Naive thymus-derived CD4-positive, alpha-beta T cell (primary cell): ENCODE data around the gene KCNJ12. TPM values are rescaled to one million over a fixed set of nuclear protein-coding genes. Genes with fewer than 3 reads are reported as not detected.

Experiments used
- ATAC-seq: fragments of 150-1000 bp; cut with Tn5 transposase; 2 replicates; pipeline ENCODE4 v1.10.0; 2021; ENCODE audit warnings: mild to moderate bottlenecking, moderate library complexity
- CTCF ChIA-PET: fragments of 350-600 bp; sonication (Branson Sonifier 250); formaldehyde crosslinking; loops from one replicate; lab custom pipeline; 2021; ENCODE audit warnings: antibody characterized with exemption; lab: Charles Lee
- POLR2A ChIA-PET: fragments of 350-600 bp; sonication (Branson Sonifier 250); formaldehyde crosslinking; loops from one replicate; lab custom pipeline; 2021; ENCODE audit warnings: antibody characterized with exemption, inconsistent platforms; lab: Charles Lee
- DNase-seq, 9 donors: peaks; one replicate each; pipeline versions ENCODE4 v3.0.0 to v3.0.0-alpha.2; 2020 to 2022; ENCODE audit warnings: mixed read lengths in 1 of 9
- H3K27ac ChIP-seq: one replicate; pipeline ENCODE4 v1.7.0; 2013; ENCODE audit warnings: mild to moderate bottlenecking, low read depth, low read length, moderate library complexity
- H3K27me3 ChIP-seq, 2 donors: one replicate each; pipeline ENCODE4 v1.7.0; 2013; ENCODE audit warnings: low read length in 2 of 2, mild to moderate bottlenecking in 2 of 2, moderate library complexity in 2 of 2; ENCODE audit not compliant: control insufficient read depth in 2 of 2, insufficient read depth in 2 of 2
- H3K36me3 ChIP-seq, 3 experiments: 1 replicate in 2 of 3; 2 replicates in 1 of 3; pipeline ENCODE4 v1.7.0; 2013; ENCODE audit warnings: low read length in 3 of 3, mild to moderate bottlenecking in 3 of 3, moderate library complexity in 1 of 3; ENCODE audit not compliant: insufficient read depth in 3 of 3, control insufficient read depth in 2 of 3
- H3K4me1 ChIP-seq, 2 donors: one replicate each; pipeline ENCODE4 v1.7.0; 2013; ENCODE audit warnings: low read length in 2 of 2, mild to moderate bottlenecking in 2 of 2, moderate library complexity in 1 of 2; ENCODE audit not compliant: control insufficient read depth in 2 of 2, insufficient read depth in 2 of 2
- H3K4me3 ChIP-seq: 2 replicates; pipeline ENCODE4 v1.7.0; 2013; ENCODE audit warnings: mild to moderate bottlenecking, low read length
- H3K9me3 ChIP-seq, 3 experiments: 1 replicate in 2 of 3; 2 replicates in 1 of 3; pipeline ENCODE4 v1.7.0; 2013; ENCODE audit warnings: low read length in 3 of 3; ENCODE audit not compliant: control insufficient read depth in 2 of 3
- H3K27ac Mint-ChIP-seq, 9 donors: one replicate each; pipeline ENCODE4 v1.8.0; 2020 to 2022; ENCODE audit warnings: mixed read lengths in 9 of 9, mild to moderate bottlenecking in 8 of 9, moderate library complexity in 5 of 9, inconsistent platforms in 2 of 9
- H3K27me3 Mint-ChIP-seq, 5 donors: one replicate each; pipeline ENCODE4 v1.8.0; 2021 to 2022; ENCODE audit warnings: mixed read lengths in 5 of 5, mild to moderate bottlenecking in 1 of 5
- H3K36me3 Mint-ChIP-seq, 5 donors: one replicate each; pipeline ENCODE4 v1.8.0; 2020 to 2022; ENCODE audit warnings: mixed read lengths in 5 of 5, mild to moderate bottlenecking in 3 of 5, inconsistent platforms in 1 of 5
- H3K4me1 Mint-ChIP-seq, 7 donors: one replicate each; pipeline ENCODE4 v1.8.0; 2020 to 2022; ENCODE audit warnings: mixed read lengths in 7 of 7, mild to moderate bottlenecking in 3 of 7, inconsistent platforms in 1 of 7
- H3K4me3 Mint-ChIP-seq, 10 donors: one replicate each; pipeline ENCODE4 v1.8.0; 2020 to 2022; ENCODE audit warnings: mild to moderate bottlenecking in 10 of 10, mixed read lengths in 10 of 10, moderate library complexity in 6 of 10, inconsistent platforms in 2 of 10
- H3K9me3 Mint-ChIP-seq, 11 donors: one replicate each; pipeline ENCODE4 v1.8.0; 2020 to 2022; ENCODE audit warnings: mixed read lengths in 11 of 11, mild to moderate bottlenecking in 4 of 11, inconsistent platforms in 1 of 11, moderate library complexity in 1 of 11
- intact Hi-C, 2 donors: fragments of 100-400 bp; cut with micrococcal nuclease; formaldehyde crosslinking; loops; one replicate each; pipeline ENCODE4 v1.15.1; 2023
- polyA plus RNA-seq, 2 donors: library from polyadenylated mRNA; unstranded; fragments of 300-500 nt; fragmentation: Illumina TruSeq; gene quantifications; one replicate each; pipeline ENCODE4 v1.2.3, GENCODE V29; 2021
- total RNA-seq, 6 experiments: library from RNA in 5 of 6; stranded (reverse) in 5 of 6; gene quantifications; 1 replicate in 5 of 6; 2 replicates in 1 of 6; pipeline ENCODE4 v1.2.3 and lab custom pipeline; 2021 to 2026

KCNJ12 gene
- total and polyA plus RNA-seq, 7 experiments from 2014 or later = 0.19 to 0.24 TPM; not detected in 5

DNA sequence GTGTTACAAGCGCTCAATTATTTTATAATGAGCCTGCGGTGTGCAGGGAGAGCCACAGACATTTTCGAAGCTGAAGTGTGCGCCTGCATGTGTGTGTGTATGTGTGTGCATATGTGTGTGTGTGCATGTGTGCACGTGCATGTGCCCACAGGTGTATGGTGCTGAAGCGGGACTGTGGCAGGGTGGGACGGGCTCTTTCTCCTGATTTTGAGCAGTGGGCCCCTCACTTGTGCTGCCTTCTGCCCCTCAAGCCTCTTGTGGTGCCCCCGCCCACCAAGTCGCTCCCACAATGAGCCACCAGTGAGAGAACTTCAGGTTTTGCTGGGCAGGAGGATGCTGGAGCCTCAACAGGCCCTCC is 16.7 kb upstream of the KCNJ12 start:
- intact Hi-C loops = no loop called here
- ChIA-PET CTCF (interaction anchor here (0.6 kb wide), 1 partner anchor 9 kb away, joined by 6 read pairs; no protein-coding TSS in a partner anchor), POLR2A (no interaction called here)
- ATAC-seq = no peak
- Mint-ChIP-seq H3K27me3 (no peaks in the 10 kb centered on the region), H3K4me1 (peaks cover 0 to 2% (median 0%) of the 10 kb centered on the region in 7 donors), H3K4me3 (no peak overlapping the region), H3K27ac (no peak overlapping the region), H3K36me3 (no peaks in the 10 kb centered on the region), H3K9me3 (no peaks in the 10 kb centered on the region)
- DNase-seq = no peak
- H3K4me1 ChIP-seq = no peaks in the 10 kb centered on the region
- no peak overlapping the region for H3K27ac ChIP-seq
- H3K4me3 ChIP-seq = no peak overlapping the region
- no peaks in the 10 kb centered on the region for H3K36me3 ChIP-seq
- no peaks in the 10 kb centered on the region for H3K27me3 ChIP-seq
- H3K9me3 ChIP-seq = no peaks in the 10 kb centered on the region

DNA sequence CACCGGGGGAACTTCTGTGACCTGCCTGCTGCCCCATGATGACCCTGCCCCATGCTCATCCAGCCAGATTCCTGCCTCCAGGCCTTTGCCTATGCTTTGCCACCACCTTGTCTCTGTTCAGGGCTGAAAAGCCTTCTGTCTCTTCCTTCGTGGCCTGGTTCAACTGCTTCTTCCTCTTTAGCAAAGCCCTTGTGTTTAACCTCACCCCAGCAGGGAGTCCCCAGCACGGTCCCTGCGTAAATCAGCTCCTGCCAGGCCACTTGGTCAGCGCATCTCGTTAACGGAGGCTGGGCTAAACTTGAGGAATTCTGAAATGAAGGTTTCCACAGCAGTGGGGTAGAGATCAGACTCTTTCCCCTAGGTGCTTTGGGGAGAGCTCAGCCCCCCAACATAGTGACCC is 16.1 kb upstream of the KCNJ12 start:
- no peaks in the 10 kb centered on the region for H3K36me3 Mint-ChIP-seq
- no peaks in the 10 kb centered on the region for H3K27me3 Mint-ChIP-seq
- Histone ChIP-seq H3K36me3 (no peaks in the 10 kb centered on the region), H3K27me3 (no peaks in the 10 kb centered on the region), H3K27ac (no peak overlapping the region), H3K9me3 (no peaks in the 10 kb centered on the region), H3K4me3 (no peak overlapping the region), H3K4me1 (no peaks in the 10 kb centered on the region)
- H3K4me3 Mint-ChIP-seq = no peak overlapping the region
- intact Hi-C loops = no loop called here
- ChIA-PET CTCF (interaction anchor here (0.6 kb wide), 1 partner anchor 9 kb away, joined by 6 read pairs; no protein-coding TSS in a partner anchor), POLR2A (interaction anchor here (0.6 kb wide), 1 partner anchor 1830 kb away, joined by 3 read pairs; no protein-coding TSS in a partner anchor)
- H3K9me3 Mint-ChIP-seq = no peaks in the 10 kb centered on the region
- ATAC-seq (no peak), DNase-seq (no peak)
- peaks cover 0 to 2% (median 0%) of the 10 kb centered on the region in 7 donors for H3K4me1 Mint-ChIP-seq
- H3K27ac Mint-ChIP-seq = peak overlapping the region in 1 of 9 donors; percentile 25

DNA sequence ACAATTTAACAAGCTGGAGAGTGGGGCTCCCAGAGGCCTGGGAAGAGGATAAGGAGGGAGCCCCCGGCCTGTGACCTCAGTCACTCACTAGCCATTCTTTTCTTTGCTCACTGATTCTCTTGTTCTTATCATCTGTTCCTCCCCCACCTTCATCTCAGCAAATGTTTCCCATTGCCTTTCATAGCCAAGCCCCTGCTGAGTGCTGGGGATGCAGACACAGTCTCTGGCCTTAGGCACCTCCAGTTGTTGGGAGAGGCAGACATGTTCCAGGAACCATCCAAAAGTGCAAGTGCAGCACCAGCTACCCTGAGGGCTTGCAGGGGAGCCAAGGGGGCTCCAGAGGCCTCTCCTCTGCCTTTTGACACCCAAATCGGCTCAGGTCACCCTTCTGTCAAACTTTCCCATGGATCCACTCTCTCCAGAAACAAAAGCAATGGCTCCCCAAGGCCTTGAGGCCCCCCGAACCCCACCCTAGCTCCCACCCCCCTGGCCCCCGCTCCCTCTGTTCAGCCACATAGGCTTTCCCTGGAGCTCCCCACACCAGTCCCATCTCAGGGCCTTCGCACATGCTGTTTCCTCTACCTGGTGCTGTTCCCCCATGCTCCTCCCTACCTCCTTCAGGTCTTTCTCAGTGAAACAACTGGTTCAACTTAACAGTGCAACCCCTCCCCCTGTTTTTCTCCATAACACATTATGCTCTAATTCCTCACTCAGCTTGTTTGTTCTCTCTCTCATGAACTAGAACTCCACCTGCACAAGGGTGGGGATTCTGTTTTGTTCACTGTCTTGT is 14.9 kb upstream of the KCNJ12 start:
- H3K27ac Mint-ChIP-seq = no peak overlapping the region
- Histone ChIP-seq H3K4me1 (no peaks in the 10 kb centered on the region), H3K27ac (no peak overlapping the region), H3K4me3 (no peak overlapping the region), H3K27me3 (no peaks in the 10 kb centered on the region), H3K36me3 (no peaks in the 10 kb centered on the region), H3K9me3 (no peaks in the 10 kb centered on the region)
- no peaks in the 10 kb centered on the region for H3K9me3 Mint-ChIP-seq
- CTCF ChIA-PET = no interaction called here
- intact Hi-C loops = no loop called here
- H3K4me1 Mint-ChIP-seq = peaks cover 0 to 2% (median 0%) of the 10 kb centered on the region in 7 donors
- no peaks in the 10 kb centered on the region for H3K27me3 Mint-ChIP-seq
- DNase-seq (no peak), ATAC-seq (no peak)
- POLR2A ChIA-PET = no interaction called here
- no peak overlapping the region for H3K4me3 Mint-ChIP-seq
- no peaks in the 10 kb centered on the region for H3K36me3 Mint-ChIP-seq

DNA sequence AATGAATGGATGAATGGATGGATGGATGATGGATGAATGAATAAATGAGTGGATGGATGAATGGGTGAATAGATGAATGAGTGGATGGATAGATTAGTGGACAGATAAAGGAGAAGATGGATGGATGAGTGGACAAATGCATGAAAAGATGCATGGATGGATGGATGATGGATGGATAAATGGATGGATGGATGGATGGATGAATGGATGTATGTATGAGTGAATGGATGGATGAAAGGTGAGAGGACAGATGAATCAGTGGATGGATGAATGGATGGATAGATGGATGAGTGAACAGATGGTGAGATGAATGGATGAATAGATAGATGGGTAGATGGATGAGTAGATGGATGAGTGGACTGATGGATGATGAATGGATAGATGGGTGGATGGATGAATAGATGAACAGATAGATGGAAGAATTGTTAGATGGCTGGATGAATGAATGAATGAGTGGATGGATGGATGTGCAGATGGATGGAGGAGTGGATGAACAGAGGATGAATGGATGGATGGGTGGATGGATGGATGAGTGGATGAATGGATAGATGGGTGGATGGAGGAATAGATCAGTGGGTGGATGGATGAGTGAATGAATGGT is 13.7 kb upstream of the KCNJ12 start:
- ATAC-seq (no peak), DNase-seq (no peak)
- H3K4me3 ChIP-seq = no peak overlapping the region
- Mint-ChIP-seq H3K27me3 (no peaks in the 10 kb centered on the region), H3K27ac (no peak overlapping the region), H3K4me3 (no peak overlapping the region), H3K9me3 (no peaks in the 10 kb centered on the region), H3K36me3 (no peaks in the 10 kb centered on the region), H3K4me1 (peaks cover 0 to 2% (median 0%) of the 10 kb centered on the region in 7 donors)
- intact Hi-C loops = no loop called here
- POLR2A ChIA-PET = no interaction called here
- H3K4me1 ChIP-seq = no peaks in the 10 kb centered on the region
- H3K9me3 ChIP-seq = no peaks in the 10 kb centered on the region
- no peaks in the 10 kb centered on the region for H3K36me3 ChIP-seq
- CTCF ChIA-PET = no interaction called here
- H3K27me3 ChIP-seq = no peaks in the 10 kb centered on the region
- H3K27ac ChIP-seq = no peak overlapping the region

DNA sequence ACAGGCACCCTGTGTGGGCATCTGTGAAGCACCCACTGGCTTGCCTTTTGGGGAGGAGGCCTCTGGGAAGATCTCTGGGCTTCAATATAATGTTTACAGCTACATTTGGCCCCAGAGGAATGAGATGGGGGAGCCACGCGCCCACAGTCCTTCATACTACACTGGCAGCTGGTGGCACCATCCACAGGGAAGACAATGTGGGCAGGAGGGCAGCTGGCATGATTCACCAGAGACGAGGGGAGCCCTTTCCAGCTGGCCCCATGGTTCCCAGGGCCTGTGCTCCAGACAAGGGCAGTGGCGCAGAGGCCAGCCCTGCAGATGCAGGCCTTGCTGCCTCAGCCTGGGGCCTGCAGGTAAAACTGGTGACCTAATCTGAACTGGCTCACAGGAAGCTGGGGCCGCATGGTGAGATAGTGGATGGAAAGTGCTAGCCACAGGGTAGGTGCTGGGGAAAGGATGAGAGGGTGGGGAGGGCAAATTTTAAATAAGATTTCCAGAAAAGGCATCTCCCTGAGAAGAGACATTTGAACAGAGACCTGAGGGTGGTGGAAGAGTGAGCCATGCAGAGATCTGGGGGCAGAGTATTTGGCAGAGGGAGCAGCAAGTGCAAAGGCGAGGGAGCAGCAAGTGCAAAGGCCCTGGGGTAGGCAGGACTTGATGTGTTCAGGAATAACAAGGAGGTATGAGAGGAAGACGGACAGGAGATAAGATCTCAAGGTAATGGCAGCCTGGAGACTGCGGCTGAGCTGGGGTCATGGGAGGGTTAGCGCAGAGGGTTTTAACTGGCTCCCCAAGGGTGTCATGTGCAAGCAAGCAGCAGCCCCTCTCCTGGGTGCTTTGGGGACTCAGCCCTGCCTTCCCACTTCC is 12.1 kb upstream of the KCNJ12 start:
- Histone ChIP-seq H3K4me3 (no peak overlapping the region), H3K27ac (no peak overlapping the region), H3K9me3 (no peaks in the 10 kb centered on the region), H3K36me3 (no peaks in the 10 kb centered on the region), H3K27me3 (no peaks in the 10 kb centered on the region), H3K4me1 (no peaks in the 10 kb centered on the region)
- ATAC-seq (no peak), DNase-seq (no peak)
- intact Hi-C loops = no loop called here
- no peak overlapping the region for H3K4me3 Mint-ChIP-seq
- no peaks in the 10 kb centered on the region for H3K36me3 Mint-ChIP-seq
- no peaks in the 10 kb centered on the region for H3K9me3 Mint-ChIP-seq
- ChIA-PET POLR2A (no interaction called here), CTCF (no interaction called here)
- no peaks in the 10 kb centered on the region for H3K27me3 Mint-ChIP-seq
- H3K27ac Mint-ChIP-seq = peak overlapping the region in 2 of 9 donors; percentile 23 to 35
- H3K4me1 Mint-ChIP-seq = peaks cover 0 to 3% (median 0%) of the 10 kb centered on the region in 7 donors

DNA sequence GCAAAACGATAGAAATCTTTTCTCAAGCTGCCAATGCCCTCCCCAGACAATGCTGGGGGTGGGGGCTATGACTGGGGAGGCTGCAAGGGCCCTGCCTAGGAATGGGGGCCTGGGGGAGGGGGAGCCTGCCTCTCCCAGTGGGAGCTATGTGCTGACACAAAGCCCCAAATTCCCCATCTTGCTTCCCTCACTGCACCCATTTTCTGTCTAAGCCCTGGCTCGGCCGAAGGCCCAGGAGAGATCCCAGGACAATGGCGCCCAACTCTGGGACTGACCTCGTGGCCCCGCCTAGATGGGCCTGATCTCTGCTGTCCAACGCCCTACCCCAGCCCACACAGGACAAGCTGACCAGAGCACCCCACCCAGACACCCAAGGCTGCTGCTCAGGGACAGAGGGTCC is 11.1 kb upstream of the KCNJ12 start:
- Histone ChIP-seq H3K27me3 (no peaks in the 10 kb centered on the region), H3K36me3 (no peaks in the 10 kb centered on the region), H3K4me3 (no peak overlapping the region), H3K9me3 (no peaks in the 10 kb centered on the region), H3K4me1 (no peaks in the 10 kb centered on the region), H3K27ac (no peak overlapping the region)
- H3K9me3 Mint-ChIP-seq = no peaks in the 10 kb centered on the region
- no peak overlapping the region for H3K4me3 Mint-ChIP-seq
- ATAC-seq (no peak), DNase-seq (no peak)
- POLR2A ChIA-PET = no interaction called here
- peaks cover 0 to 3% (median 0%) of the 10 kb centered on the region in 7 donors for H3K4me1 Mint-ChIP-seq
- H3K27me3 Mint-ChIP-seq = no peaks in the 10 kb centered on the region
- intact Hi-C loops = no loop called here
- H3K27ac Mint-ChIP-seq = no peak overlapping the region
- no peaks in the 10 kb centered on the region for H3K36me3 Mint-ChIP-seq
- CTCF ChIA-PET = no interaction called here
